ENCODE results near the gene SYT10. TPM values are rescaled to one million over a fixed set of nuclear protein-coding genes. Genes with fewer than 3 reads are reported as not detected.

SYT10 gene
- total RNA-seq, 2 experiments from 2014 or later, result not detected

DNA sequence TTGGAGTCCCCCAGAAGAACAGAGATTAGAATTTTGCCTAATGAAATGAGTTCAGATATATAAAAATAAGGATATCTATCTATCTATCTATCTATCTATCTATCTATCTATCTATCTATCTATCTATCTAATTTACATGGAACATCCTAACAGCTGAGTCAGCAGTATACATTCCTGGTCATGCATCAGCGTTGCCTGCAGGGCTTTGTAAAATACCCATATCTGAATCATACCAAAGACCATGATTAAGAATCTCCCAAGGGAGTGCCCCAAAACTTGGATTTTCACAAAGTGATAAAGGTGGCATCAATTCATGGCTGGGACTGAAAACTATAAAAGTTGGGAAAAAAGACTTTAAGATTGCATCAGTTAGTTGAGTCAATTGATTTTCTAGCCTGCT lies 32.7 kb upstream of the SYT10 start:
- no peak overlapping the region for H3K4me3 ChIP-seq (ENCODE audit: low read depth, low read length, poor library complexity, severe bottlenecking)
- H3K9me3 ChIP-seq (ENCODE audit: low read length), result no peaks in the 10 kb centered on the region
- H3K9me2 ChIP-seq (ENCODE audit: insufficient read depth, low read length), result no peaks in the 10 kb centered on the region
- POLR2A ChIA-PET, result interaction anchor here (1.0 kb wide), 1 partner anchor 13 kb away, joined by 5 read pairs; no protein-coding TSS in a partner anchor
- H3K4me1 ChIP-seq (ENCODE audit: insufficient read depth, low read length, poor library complexity, severe bottlenecking), result no peaks in the 10 kb centered on the region
- intact Hi-C loops (cut with micrococcal nuclease; ENCODE audit: unreplicated experiment), result no loop called here
- H3K27ac ChIP-seq (ENCODE audit: low read depth, low read length, poor library complexity, severe bottlenecking), result no peak overlapping the region
- H3K4me2 ChIP-seq (ENCODE audit: low read length), result no peak overlapping the region
- TF ChIP-seq CTCF (conservative IDR thresholded peaks at IDR 0.05; ENCODE audit: low read length) (no peak), EZH2phosphoT487 (IDR thresholded peaks at IDR 0.05; ENCODE audit: borderline replicate concordance, low read depth, low read length) (no peak)
- DNase-seq (ENCODE audit: low spot score), result no peak
- no peaks in the 10 kb centered on the region for H3K79me2 ChIP-seq (ENCODE audit: insufficient read depth, low read depth, low read length)
- H4K20me1 ChIP-seq (ENCODE audit: insufficient read depth, low read length), result no peaks in the 10 kb centered on the region
- H2AFZ ChIP-seq (ENCODE audit: low read length), result no peak overlapping the region
- CTCF ChIA-PET (ENCODE audit: unreplicated experiment), result no interaction called here
- no TSS peak for BruUV-seq (replicated peaks)
- no peaks in the 10 kb centered on the region for H3K36me3 ChIP-seq (ENCODE audit: insufficient read depth, low read length)

- Histone ChIP-seq H3K79me2 (ENCODE audit: insufficient read depth, low read depth, low read length) (no peaks in the 10 kb centered on the region), H2AFZ (ENCODE audit: low read length) (no peak overlapping the region), H3K4me3 (ENCODE audit: low read depth, low read length, poor library complexity, severe bottlenecking) (no peak overlapping the region), H3K9me3 (ENCODE audit: low read length) (no peaks in the 10 kb centered on the region), H3K4me2 (ENCODE audit: low read length) (no peak overlapping the region), H3K36me3 (ENCODE audit: insufficient read depth, low read length) (no peaks in the 10 kb centered on the region), H3K27ac (ENCODE audit: low read depth, low read length, poor library complexity, severe bottlenecking) (no peak overlapping the region), H4K20me1 (ENCODE audit: insufficient read depth, low read length) (no peaks in the 10 kb centered on the region), H3K9me2 (ENCODE audit: insufficient read depth, low read length) (no peaks in the 10 kb centered on the region), H3K4me1 (ENCODE audit: insufficient read depth, low read length, poor library complexity, severe bottlenecking) (no peaks in the 10 kb centered on the region)
- ChIA-PET POLR2A (no interaction called here), CTCF (ENCODE audit: unreplicated experiment) (no interaction called here)
- DNase-seq (ENCODE audit: low spot score), result no peak
- intact Hi-C loops (cut with micrococcal nuclease; ENCODE audit: unreplicated experiment), result no loop called here
- TF ChIP-seq CTCF (conservative IDR thresholded peaks at IDR 0.05; ENCODE audit: low read length), result no peak
- TF ChIP-seq EZH2phosphoT487 (IDR thresholded peaks at IDR 0.05; ENCODE audit: borderline replicate concordance, low read depth, low read length), result no peak
- BruUV-seq (replicated peaks), result no TSS peak
Measured at GRCh38 chr12:33455096-33455495, 15.5 kb upstream of the SYT10 start.

DNA sequence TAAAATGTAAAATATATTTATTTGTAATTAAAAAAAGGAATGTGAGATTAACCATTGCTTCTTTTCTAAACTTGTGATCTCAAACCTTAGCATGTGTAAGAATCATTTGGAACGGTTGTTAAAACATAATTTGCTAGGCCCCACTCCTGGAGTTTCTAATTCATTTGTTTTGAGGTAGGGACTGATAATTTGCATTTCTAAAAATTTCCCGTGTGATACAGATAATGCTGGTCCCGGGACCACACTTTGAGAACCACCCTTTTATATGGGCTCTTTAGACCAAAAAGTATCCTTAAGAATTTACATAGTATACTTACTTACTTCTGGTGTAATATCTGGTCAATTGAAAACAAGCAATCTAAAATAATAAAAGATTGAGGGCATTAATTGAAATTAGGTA lies 10.9 kb upstream of the SYT10 start:
- H3K4me1 ChIP-seq (ENCODE audit: insufficient read depth, low read length, poor library complexity, severe bottlenecking), result no peaks in the 10 kb centered on the region
- H3K9me2 ChIP-seq (ENCODE audit: insufficient read depth, low read length), result no peaks in the 10 kb centered on the region
- intact Hi-C loops (cut with micrococcal nuclease; ENCODE audit: unreplicated experiment), result no loop called here
- no peaks in the 10 kb centered on the region for H3K36me3 ChIP-seq (ENCODE audit: insufficient read depth, low read length)
- no peak for DNase-seq (ENCODE audit: low spot score)
- no TSS peak for BruUV-seq (replicated peaks)
- no peak overlapping the region for H3K4me3 ChIP-seq (ENCODE audit: low read depth, low read length, poor library complexity, severe bottlenecking)
- no peak for TF ChIP-seq CTCF (conservative IDR thresholded peaks at IDR 0.05; ENCODE audit: low read length)
- TF ChIP-seq EZH2phosphoT487 (IDR thresholded peaks at IDR 0.05; ENCODE audit: borderline replicate concordance, low read depth, low read length), result no peak
- ChIA-PET POLR2A (no interaction called here), CTCF (ENCODE audit: unreplicated experiment) (no interaction called here)
- H3K27ac ChIP-seq (ENCODE audit: low read depth, low read length, poor library complexity, severe bottlenecking), result no peak overlapping the region
- no peaks in the 10 kb centered on the region for H3K79me2 ChIP-seq (ENCODE audit: insufficient read depth, low read depth, low read length)
- H2AFZ ChIP-seq (ENCODE audit: low read length), result no peak overlapping the region
- no peak overlapping the region for H3K4me2 ChIP-seq (ENCODE audit: low read length)
- H4K20me1 ChIP-seq (ENCODE audit: insufficient read depth, low read length), result no peaks in the 10 kb centered on the region
- no peaks in the 10 kb centered on the region for H3K9me3 ChIP-seq (ENCODE audit: low read length)
